Panc1 (cell line): ENCODE data around the gene ST3GAL4. TPM values are rescaled to one million over a fixed set of nuclear protein-coding genes. Genes with fewer than 3 reads are reported as not detected.

Experiments used
- ATAC-seq: fragments of 200-7000 bp; cut with Tn5 transposase; 2 replicates; pipeline ENCODE4 v1.9.1; 2020; ENCODE audit warnings: mild to moderate bottlenecking, moderate library complexity
- BruUV-seq: library from RNA; stranded (reverse); fragments of 400-500 nt; replicated peaks from 2 replicates; lab custom pipeline; 2021; lab: Mats Ljungman, UMichigan
- CTCF ChIA-PET: fragments of 300-600 bp; sonication (Branson Sonifier 250); formaldehyde crosslinking; loops from one replicate; lab custom pipeline; 2022; ENCODE audit warnings: antibody characterized with exemption; lab: Charles Lee
- POLR2A ChIA-PET: fragments of 300-600 bp; sonication (Branson Sonifier 250); formaldehyde crosslinking; loops from one replicate; lab custom pipeline; 2022; ENCODE audit warnings: antibody characterized with exemption; lab: Charles Lee
- DNase-seq: peaks from one replicate; pipeline ENCODE4 v3.0.0-alpha.2; 2010; ENCODE audit warnings: low read depth, low spot score
- H3K27ac ChIP-seq: 2 replicates; pipeline ENCODE4 v1.5.1; 2011; ENCODE audit warnings: mild to moderate bottlenecking, low read length, inconsistent platforms
- H3K27me3 ChIP-seq: fragments of 200-500 bp; sonication (Bioruptor generic); 2 replicates; pipeline ENCODE4 v1.6.0; 2014; ENCODE audit warnings: low read length, inconsistent platforms; ENCODE audit not compliant: control insufficient read depth, insufficient read depth
- H3K36me3 ChIP-seq: fragments of 200-500 bp; sonication (Bioruptor generic); 2 replicates; pipeline ENCODE4 v1.5.1; 2014; ENCODE audit warnings: inconsistent platforms, mild to moderate bottlenecking, low read length, moderate library complexity; ENCODE audit not compliant: control insufficient read depth, insufficient read depth
- H3K4me1 ChIP-seq: 2 replicates; pipeline ENCODE4 v1.5.1; 2011; ENCODE audit warnings: inconsistent platforms, mild to moderate bottlenecking, low read length, moderate library complexity; ENCODE audit not compliant: control insufficient read depth, insufficient read depth
- H3K4me3 ChIP-seq, 2 experiments: 2 replicates each; pipeline ENCODE4 v1.5.1; 2011 to 2012; ENCODE audit warnings: low read depth in 2 of 2, low read length in 2 of 2, mild to moderate bottlenecking in 2 of 2, inconsistent platforms in 1 of 2, moderate library complexity in 1 of 2
- H3K9me3 ChIP-seq: fragments of 200-500 bp; sonication (Bioruptor generic); 2 replicates; pipeline ENCODE4 v1.5.1; 2014; ENCODE audit warnings: low read depth, mild to moderate bottlenecking, inconsistent platforms, low read length, moderate library complexity; ENCODE audit not compliant: control insufficient read depth, insufficient read depth
- CTCF ChIP-seq: fragments of 450-650 bp; IDR thresholded peaks from 2 replicates; pipeline ENCODE4 v1.5.1; 2017; ENCODE audit warnings: mild to moderate bottlenecking
- POLR2AphosphoS5 ChIP-seq: IDR thresholded peaks from 2 replicates; pipeline ENCODE4 v1.6.1; 2012; ENCODE audit warnings: mild to moderate bottlenecking, low read depth, low read length, moderate library complexity
- REST ChIP-seq, 2 experiments: IDR thresholded peaks; 2 replicates each; pipeline ENCODE4 v1.6.1; 2011 to 2012; ENCODE audit warnings: low read depth in 2 of 2, control low read depth in 1 of 2, low read length in 1 of 2, mild to moderate bottlenecking in 1 of 2, moderate library complexity in 1 of 2; ENCODE audit not compliant: insufficient read depth in 1 of 2
- SIN3A ChIP-seq: IDR thresholded peaks from 2 replicates; pipeline ENCODE4 v1.6.1; 2012; ENCODE audit warnings: low read depth, mild to moderate bottlenecking, low read length, moderate library complexity, borderline replicate concordance; ENCODE audit not compliant: insufficient read depth
- TCF7L2 ChIP-seq: IDR thresholded peaks from 2 replicates; pipeline ENCODE4 v1.6.1; 2011; ENCODE audit warnings: mild to moderate bottlenecking, low read depth, low read length, inconsistent platforms
- in situ Hi-C: cut with HindIII; loops from 2 replicates; pipeline ENCODE4 v1.10.0; 2016; ENCODE audit warnings: low sequenced_read_pairs, low pct_unique_long_range_greater_than_20kb
- intact Hi-C: fragments of 100-400 bp; cut with micrococcal nuclease; formaldehyde crosslinking; loops from one replicate; pipeline ENCODE4 v1.10.0; 2022; ENCODE audit not compliant: unreplicated experiment
- total RNA-seq: library from RNA; stranded (reverse); gene quantifications from one replicate; pipeline ENCODE4 v1.2.1, GENCODE V29; 2021; ENCODE audit not compliant: unreplicated experiment

Gene ST3GAL4
- total RNA-seq, 1 experiment from 2014 or later: 56.6 TPM

- no peaks in the 10 kb centered on the region; the same call in 1 of the 2 replicates for H3K36me3 ChIP-seq
- ChIA-PET CTCF (no interaction called here), POLR2A (interaction anchor here (0.7 kb wide), 1 partner anchor 8 kb away, joined by 13 read pairs; no protein-coding TSS in a partner anchor)
- no peak for ATAC-seq
- H3K4me3 ChIP-seq: no peak overlapping the region
- H3K27ac ChIP-seq: no peak overlapping the region
- no peaks in the 10 kb centered on the region for H3K27me3 ChIP-seq
- DNase-seq: no peak
- no peaks in the 10 kb centered on the region for H3K4me1 ChIP-seq
- TF ChIP-seq REST (IDR thresholded peaks at IDR 0.05; ENCODE audit: insufficient read depth in 1 of 2, low read depth in 2 of 2, low read length in 1 of 2): no peak
- TF ChIP-seq TCF7L2: no peak
- TF ChIP-seq POLR2AphosphoS5: no peak
- no peak for TF ChIP-seq SIN3A
- no peak for TF ChIP-seq CTCF
- intact Hi-C loops (no loop called here), in situ Hi-C loops (no loop called here)
- no TSS peak for BruUV-seq
- no peaks in the 10 kb centered on the region for H3K9me3 ChIP-seq
Observed at GRCh38 chr11:126336138-126336541, 19.3 kb upstream of the ST3GAL4 start.

GRCh38 chr11:126336671-126337101, 18.8 kb upstream of the ST3GAL4 start:
- Histone ChIP-seq H3K27ac (no peak overlapping the region), H3K27me3 (no peaks in the 10 kb centered on the region), H3K4me1 (peaks cover 2% of the 10 kb centered on the region; the same call in 1 of the 2 replicates), H3K4me3 (no peak overlapping the region), H3K9me3 (no peaks in the 10 kb centered on the region), H3K36me3 (peaks cover 3% of the 10 kb centered on the region; the same call in 1 of the 2 replicates)
- no peak for DNase-seq
- in situ Hi-C loops (no loop called here), intact Hi-C loops (no loop called here)
- TF ChIP-seq TCF7L2 (no peak), SIN3A (no peak), CTCF (no peak), REST (IDR thresholded peaks at IDR 0.05; ENCODE audit: insufficient read depth in 1 of 2, low read depth in 2 of 2, low read length in 1 of 2) (no peak), POLR2AphosphoS5 (no peak)
- ChIA-PET POLR2A (no interaction called here), CTCF (no interaction called here)
- ATAC-seq: no peak
- BruUV-seq: no TSS peak
